ENCODE measurements around the gene PLCH2.

- TF ChIP-seq, protein P1, sequence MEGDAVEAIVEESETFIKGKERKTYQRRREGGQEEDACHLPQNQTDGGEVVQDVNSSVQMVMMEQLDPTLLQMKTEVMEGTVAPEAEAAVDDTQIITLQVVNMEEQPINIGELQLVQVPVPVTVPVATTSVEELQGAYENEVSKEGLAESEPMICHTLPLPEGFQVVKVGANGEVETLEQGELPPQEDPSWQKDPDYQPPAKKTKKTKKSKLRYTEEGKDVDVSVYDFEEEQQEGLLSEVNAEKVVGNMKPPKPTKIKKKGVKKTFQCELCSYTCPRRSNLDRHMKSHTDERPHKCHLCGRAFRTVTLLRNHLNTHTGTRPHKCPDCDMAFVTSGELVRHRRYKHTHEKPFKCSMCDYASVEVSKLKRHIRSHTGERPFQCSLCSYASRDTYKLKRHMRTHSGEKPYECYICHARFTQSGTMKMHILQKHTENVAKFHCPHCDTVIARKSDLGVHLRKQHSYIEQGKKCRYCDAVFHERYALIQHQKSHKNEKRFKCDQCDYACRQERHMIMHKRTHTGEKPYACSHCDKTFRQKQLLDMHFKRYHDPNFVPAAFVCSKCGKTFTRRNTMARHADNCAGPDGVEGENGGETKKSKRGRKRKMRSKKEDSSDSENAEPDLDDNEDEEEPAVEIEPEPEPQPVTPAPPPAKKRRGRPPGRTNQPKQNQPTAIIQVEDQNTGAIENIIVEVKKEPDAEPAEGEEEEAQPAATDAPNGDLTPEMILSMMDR (CRISPR knock-in tag; IDR thresholded peaks at IDR 0.05): no peak
- TF ChIP-seq ZZZ3 (CRISPR knock-in tag; IDR thresholded peaks at IDR 0.05; ENCODE audit: borderline replicate concordance): no peak
- TF ChIP-seq ZNF354B (CRISPR knock-in tag; IDR thresholded peaks at IDR 0.05): no peak
- no peak for TF ChIP-seq HINFP (CRISPR knock-in tag; IDR thresholded peaks at IDR 0.05; ENCODE audit: low read depth)
- TF ChIP-seq RXRA (CRISPR knock-in tag; IDR thresholded peaks at IDR 0.05): no peak
- no peak; the same call in 1 of the 2 replicates for TF ChIP-seq EZH2 (conservative IDR thresholded peaks at IDR 0.05; ENCODE audit: low read depth, low read length)
- TF ChIP-seq SMC3 (IDR thresholded peaks at IDR 0.05; ENCODE audit: low read length): no peak
Observed at GRCh38 chr1:2504949-2505272, 28.8 kb downstream of the PLCH2 start.

All from HepG2 (cell line).